ENCODE results near the gene FAM163A. TPM values are rescaled to one million over a fixed set of nuclear protein-coding genes. Genes with fewer than 3 reads are reported as not detected.

The FAM163A gene
- total RNA-seq, 1 experiment from 2014 or later, result 0.46 TPM

- Mint-ChIP-seq H3K9me3 (no peaks in the 10 kb centered on the region; a peak in 1 of 5 replicates), H3K27me3 (ENCODE audit: low read depth) (peaks cover 3% of the 10 kb centered on the region), H3K27ac (no peak overlapping the region), H3K4me3 (no peak overlapping the region), H3K36me3 (ENCODE audit: insufficient read depth in 1 of 3, low read depth in 3 of 3) (no peaks in the 10 kb centered on the region; a peak in 1 of 7 replicates), H3K4me1 (peaks cover 10 to 14% of the 10 kb centered on the region in 2 experiments)
- no peak overlapping the region for H3K4ac ChIP-seq (ENCODE audit: low read depth, low read length)
- no peak overlapping the region for H3K18ac ChIP-seq (ENCODE audit: insufficient read length, low read depth, low read length)
- no peak overlapping the region for H4K8ac ChIP-seq (replicated peaks; ENCODE audit: insufficient read length, low read depth, low read length)
- H2BK120ac ChIP-seq (ENCODE audit: low read depth, low read length, poor library complexity, severe bottlenecking), result no peak overlapping the region
- no peak overlapping the region for H2BK20ac ChIP-seq (ENCODE audit: low read depth, low read length, poor library complexity, severe bottlenecking)
- no peak overlapping the region for H2AK5ac ChIP-seq (ENCODE audit: insufficient read length, low read length)
- DNase-seq, result peak; percentile 12
- no peak overlapping the region for H4K91ac ChIP-seq (ENCODE audit: insufficient read length, low read depth, low read length)
- no peak overlapping the region for H3K9ac ChIP-seq (ENCODE audit: extremely low read depth, insufficient read length, low read length)
- no peak overlapping the region for H2BK5ac ChIP-seq (ENCODE audit: insufficient read length, low read length)
- H4K20me1 ChIP-seq (ENCODE audit: control insufficient read depth, insufficient read depth, insufficient read length), result no peaks in the 10 kb centered on the region
- no peaks in the 10 kb centered on the region for H3K79me2 ChIP-seq (ENCODE audit: insufficient read depth, low read length)
- no peak overlapping the region for H2BK15ac ChIP-seq (ENCODE audit: low read depth, low read length)
- H3K27ac ChIP-seq (ENCODE audit: insufficient read length, low read depth, low read length), result no peak overlapping the region
- no peak overlapping the region for H3K23ac ChIP-seq (ENCODE audit: insufficient read length, low read depth, low read length)
- no peak overlapping the region for H3K14ac ChIP-seq (ENCODE audit: insufficient read depth, low read length)
- no peak overlapping the region for H3K4me2 ChIP-seq (ENCODE audit: insufficient read depth, insufficient read length, low read length)
- TF ChIP-seq CTCF (conservative IDR thresholded peaks at IDR 0.05), result no peak
- H3K56ac ChIP-seq (ENCODE audit: insufficient read length, low read depth, low read length), result no peak overlapping the region
- no peaks in the 10 kb centered on the region for H3K9me3 ChIP-seq (ENCODE audit: control insufficient read depth, low read depth, low read length)
- H3K79me1 ChIP-seq (ENCODE audit: insufficient read depth, low read depth, low read length, poor library complexity, severe bottlenecking), result no peaks in the 10 kb centered on the region
- H2BK12ac ChIP-seq (ENCODE audit: insufficient read length, low read depth, low read length), result no peak overlapping the region
- no peak overlapping the region for H2AFZ ChIP-seq (ENCODE audit: low read length)
- H3K27me3 ChIP-seq (ENCODE audit: insufficient read depth, low read length), result no peaks in the 10 kb centered on the region
- WGBS (ENCODE audit: extremely low coverage, insufficient read length, low lambda C conversion rate), result no CpG with 5 or more reads among the region's 4 CpGs
- no peaks in the 10 kb centered on the region for H3K4me1 ChIP-seq (ENCODE audit: insufficient read depth, low read length)
- no peak overlapping the region for H4K5ac ChIP-seq (ENCODE audit: insufficient read length, low read depth, low read length)
- H3K23me2 ChIP-seq (ENCODE audit: insufficient read length, low read depth, low read length, poor library complexity, severe bottlenecking), result no peaks in the 10 kb centered on the region
- H3T11ph ChIP-seq (ENCODE audit: low read length), result no peak overlapping the region
Measured at GRCh38 chr1:179823693-179824092, 80.6 kb downstream of the FAM163A start.

Measured in H9 (cell line).